ENCODE results near the gene IGFL2. TPM values are rescaled to one million over a fixed set of nuclear protein-coding genes. Genes with fewer than 3 reads are reported as not detected.
A peak's percentile ranks its signal among the peaks of the same experiment; 100 is the strongest.

Gene IGFL2
- total and polyA plus RNA-seq, 9 of the 15 experiments (the other 6 are each of a cell fraction or from before 2014, with no cell fraction given), result 0.42 to 1.7 (median 0.75) TPM; not detected in 2

DNA sequence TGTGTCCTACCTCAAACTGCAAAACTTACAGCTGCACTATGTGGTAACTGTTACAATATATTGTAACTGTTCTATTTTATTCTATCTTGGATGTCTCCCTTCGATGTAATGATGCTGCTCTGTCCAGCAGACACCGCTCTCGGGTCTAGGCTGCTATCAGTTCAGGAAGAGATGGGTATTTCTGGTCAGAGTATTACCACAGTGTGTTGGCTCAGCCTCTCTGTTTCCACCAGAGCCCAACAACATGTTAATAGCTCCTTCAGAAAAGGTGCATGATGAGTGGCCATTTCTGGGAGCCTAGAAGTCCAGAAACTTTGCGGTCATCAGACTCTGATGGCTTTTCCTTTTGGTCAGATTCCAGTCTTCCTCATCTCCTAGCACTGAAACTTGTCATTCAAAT, 45.6 kb downstream of the IGFL2 start (continued):
- TF ChIP-seq, protein P1, sequence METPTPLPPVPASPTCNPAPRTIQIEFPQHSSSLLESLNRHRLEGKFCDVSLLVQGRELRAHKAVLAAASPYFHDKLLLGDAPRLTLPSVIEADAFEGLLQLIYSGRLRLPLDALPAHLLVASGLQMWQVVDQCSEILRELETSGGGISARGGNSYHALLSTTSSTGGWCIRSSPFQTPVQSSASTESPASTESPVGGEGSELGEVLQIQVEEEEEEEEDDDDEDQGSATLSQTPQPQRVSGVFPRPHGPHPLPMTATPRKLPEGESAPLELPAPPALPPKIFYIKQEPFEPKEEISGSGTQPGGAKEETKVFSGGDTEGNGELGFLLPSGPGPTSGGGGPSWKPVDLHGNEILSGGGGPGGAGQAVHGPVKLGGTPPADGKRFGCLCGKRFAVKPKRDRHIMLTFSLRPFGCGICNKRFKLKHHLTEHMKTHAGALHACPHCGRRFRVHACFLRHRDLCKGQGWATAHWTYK (CRISPR knock-in tag; IDR thresholded peaks at IDR 0.05), result 0 out of 2 replicates have a peak, but pooled peaks have one; percentile 10
- TF ChIP-seq ZFP36 (IDR thresholded peaks at IDR 0.05; ENCODE audit: low read depth, low read length, partially characterized antibody) (peak; percentile 44), KDM5B (IDR thresholded peaks at IDR 0.05; ENCODE audit: insufficient replicate concordance, low read depth, low read length) (peak; percentile 40), ZNF23 (CRISPR knock-in tag; IDR thresholded peaks at IDR 0.05) (no peak), OTX1 (CRISPR knock-in tag; IDR thresholded peaks at IDR 0.05) (peak; percentile 74), HEY1 (CRISPR knock-in tag; IDR thresholded peaks at IDR 0.05; ENCODE audit: borderline replicate concordance) (peak; percentile 64; the same call in 1 of the 2 replicates), ZNF584 (CRISPR knock-in tag; IDR thresholded peaks at IDR 0.05; ENCODE audit: low read depth) (0 out of 2 replicates have a peak, but pooled peaks have one; percentile 5), ZNF696 (CRISPR knock-in tag; conservative IDR thresholded peaks at IDR 0.05) (0 out of 2 replicates have a peak, but pooled peaks have one; percentile 10), ZBTB17 (CRISPR knock-in tag; IDR thresholded peaks at IDR 0.05) (0 out of 2 replicates have a peak, but pooled peaks have one; percentile 24), ESRRB (CRISPR knock-in tag; IDR thresholded peaks at IDR 0.05; ENCODE audit: borderline replicate concordance) (peak; percentile 63; the same call in 1 of the 2 replicates), MTA1 (IDR thresholded peaks at IDR 0.05; ENCODE audit: borderline replicate concordance) (no peak)
- TF ChIP-seq, protein P2, sequence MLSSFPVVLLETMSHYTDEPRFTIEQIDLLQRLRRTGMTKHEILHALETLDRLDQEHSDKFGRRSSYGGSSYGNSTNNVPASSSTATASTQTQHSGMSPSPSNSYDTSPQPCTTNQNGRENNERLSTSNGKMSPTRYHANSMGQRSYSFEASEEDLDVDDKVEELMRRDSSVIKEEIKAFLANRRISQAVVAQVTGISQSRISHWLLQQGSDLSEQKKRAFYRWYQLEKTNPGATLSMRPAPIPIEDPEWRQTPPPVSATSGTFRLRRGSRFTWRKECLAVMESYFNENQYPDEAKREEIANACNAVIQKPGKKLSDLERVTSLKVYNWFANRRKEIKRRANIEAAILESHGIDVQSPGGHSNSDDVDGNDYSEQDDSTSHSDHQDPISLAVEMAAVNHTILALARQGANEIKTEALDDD (IDR thresholded peaks at IDR 0.05), result no peak

Data from K562 (cell line).